ENCODE results near the gene NNAT. TPM values are rescaled to one million over a fixed set of nuclear protein-coding genes. Genes with fewer than 3 reads are reported as not detected.
A peak's percentile ranks its signal among the peaks of the same experiment; 100 is the strongest.

The NNAT gene
- total RNA-seq, 5 donors from 2014 or later (not counting 1 experiment from before 2014, with no cell fraction given) = 0.20 TPM; not detected in 4

GRCh38 chr20:37529968-37530600 lies 9.0 kb downstream of the NNAT start:
- Histone ChIP-seq H3K27ac (ENCODE audit: low read length) (no peak overlapping the region), H3K36me3 (ENCODE audit: control insufficient read depth in 2 of 2, extremely low read depth in 1 of 2, insufficient read depth in 1 of 2, low read length in 1 of 2) (no peaks in the 10 kb centered on the region), H3K27me3 (replicated peaks in 1 of 2; ENCODE audit: control insufficient read depth in 2 of 2, extremely low read depth in 1 of 2, insufficient read depth in 2 of 2, low read length in 1 of 2) (no peaks in the 10 kb centered on the region), H3K4me3 (ENCODE audit: control insufficient read depth in 1 of 2, extremely low read depth in 1 of 2, low read length in 1 of 2) (no peak overlapping the region), H3K9me3 (no peaks in the 10 kb centered on the region), H3K4me1 (ENCODE audit: control insufficient read depth in 1 of 2, extremely low read depth in 1 of 2, insufficient read depth in 2 of 2, low read length in 2 of 2) (peaks cover 21 to 33% of the 10 kb centered on the region in 2 experiments)
- ChIA-PET POLR2A (no interaction called here), CTCF (interaction anchor here in 1 of 2 donors (0.6 to 1.2 kb wide), 3 partner anchors 266 to 333 kb away, joined by 3 to 5 read pairs (median 4); no protein-coding TSS in a partner anchor)
- no peak for ATAC-seq (replicated peaks in 1 of 4)
- Mint-ChIP-seq H3K27ac (no peak overlapping the region), H3K27me3 (no peaks in the 10 kb centered on the region), H3K36me3 (no peaks in the 10 kb centered on the region), H3K9me3 (no peaks in the 10 kb centered on the region), H3K4me1 (peaks cover 31 to 37% (median 34%) of the 10 kb centered on the region in 3 donors), H3K4me3 (no peak overlapping the region)
- DNase-seq = no peak
- 69% methylated on average over 3 of the region's 10 CpGs for WGBS (ENCODE audit: insufficient coverage)

DNA sequence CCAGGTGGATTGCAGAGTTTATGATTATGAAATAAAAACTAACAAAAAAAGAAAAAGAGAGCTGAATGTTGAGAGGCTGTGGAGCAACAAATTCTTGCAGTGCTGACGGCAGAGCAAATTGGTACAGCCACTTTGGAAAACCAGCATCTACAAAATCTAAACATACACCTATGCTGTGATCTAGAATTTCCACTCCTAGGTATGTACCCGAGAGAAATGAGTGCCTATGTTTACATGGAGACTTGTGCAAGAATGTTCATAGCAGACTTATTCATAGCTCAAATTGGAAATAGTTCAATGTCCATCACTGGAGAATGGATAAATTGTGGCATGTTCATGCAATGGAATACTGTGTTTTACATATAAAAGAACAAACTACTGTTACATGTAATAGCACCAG lies 9.6 kb downstream of the NNAT start:
- H3K9me3 ChIP-seq = no peaks in the 10 kb centered on the region
- H3K4me3 ChIP-seq (ENCODE audit: control insufficient read depth in 1 of 2, extremely low read depth in 1 of 2, low read length in 1 of 2) = no peak overlapping the region
- Mint-ChIP-seq H3K27me3 (no peaks in the 10 kb centered on the region), H3K27ac (no peak overlapping the region), H3K4me1 (peaks cover 25 to 31% (median 28%) of the 10 kb centered on the region in 3 donors), H3K36me3 (no peaks in the 10 kb centered on the region), H3K9me3 (no peaks in the 10 kb centered on the region), H3K4me3 (no peak overlapping the region)
- H3K4me1 ChIP-seq (ENCODE audit: control insufficient read depth in 1 of 2, extremely low read depth in 1 of 2, insufficient read depth in 2 of 2, low read length in 2 of 2) = peaks cover 15 to 27% of the 10 kb centered on the region in 2 experiments
- no CpG with 5 or more reads among the region's 2 CpGs for WGBS (ENCODE audit: insufficient coverage)
- H3K27me3 ChIP-seq (replicated peaks in 1 of 2; ENCODE audit: control insufficient read depth in 2 of 2, extremely low read depth in 1 of 2, insufficient read depth in 2 of 2, low read length in 1 of 2) = no peaks in the 10 kb centered on the region
- no peak overlapping the region for H3K27ac ChIP-seq (ENCODE audit: low read length)
- ATAC-seq (replicated peaks in 1 of 4) = no peak
- CTCF ChIA-PET = interaction anchor here in 1 of 2 donors (0.7 to 1.2 kb wide), 3 partner anchors 10 to 333 kb away, joined by 3 to 5 read pairs (median 4); no protein-coding TSS in a partner anchor
- POLR2A ChIA-PET = no interaction called here
- no peaks in the 10 kb centered on the region for H3K36me3 ChIP-seq (ENCODE audit: control insufficient read depth in 2 of 2, extremely low read depth in 1 of 2, insufficient read depth in 1 of 2, low read length in 1 of 2)
- no peak for DNase-seq

DNA sequence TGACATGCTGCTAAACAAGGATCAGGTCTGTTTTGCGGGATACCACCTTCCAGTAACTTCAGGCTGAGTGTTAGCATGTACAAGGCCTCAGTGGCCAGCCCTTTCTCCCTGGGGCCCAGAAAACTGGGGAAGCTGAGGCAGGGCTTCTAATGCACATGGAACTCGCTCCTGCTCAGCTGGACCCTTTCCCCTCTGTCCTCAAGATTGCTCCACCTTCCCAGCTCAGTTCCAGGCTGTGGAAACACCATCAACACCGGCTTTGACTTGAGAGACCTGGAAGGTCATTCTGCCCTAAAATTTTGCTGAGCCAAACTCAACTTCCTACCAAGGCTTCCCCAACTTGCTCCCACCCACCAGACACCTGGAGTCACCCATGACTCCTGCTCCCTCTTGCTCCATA lies 10.8 kb downstream of the NNAT start:
- H3K27ac Mint-ChIP-seq = no peak overlapping the region
- WGBS (ENCODE audit: insufficient coverage) = 72% methylated on average over 3 of the region's 3 CpGs
- no peaks in the 10 kb centered on the region for H3K9me3 ChIP-seq
- H3K4me3 ChIP-seq (ENCODE audit: control insufficient read depth in 1 of 2, extremely low read depth in 1 of 2, low read length in 1 of 2) = no peak overlapping the region
- H3K4me1 ChIP-seq (ENCODE audit: control insufficient read depth in 1 of 2, extremely low read depth in 1 of 2, insufficient read depth in 2 of 2, low read length in 2 of 2) = peaks cover 4 to 15% of the 10 kb centered on the region in 2 experiments
- POLR2A ChIA-PET = interaction anchor here in 1 of 2 donors (0.7 kb wide), 1 partner anchor 152 kb away, joined by 3 read pairs; no protein-coding TSS in a partner anchor
- CTCF ChIA-PET = interaction anchor here (0.9 to 1.4 kb wide), 2 partner anchors 336 kb away, joined by 3 to 7 read pairs; no protein-coding TSS in a partner anchor
- H3K27me3 Mint-ChIP-seq = peaks cover 2 to 4% of the 10 kb centered on the region in 2 donors
- no peaks in the 10 kb centered on the region for H3K36me3 ChIP-seq (ENCODE audit: control insufficient read depth in 2 of 2, extremely low read depth in 1 of 2, insufficient read depth in 1 of 2, low read length in 1 of 2)
- no peaks in the 10 kb centered on the region for H3K36me3 Mint-ChIP-seq
- DNase-seq (no peak), ATAC-seq (replicated peaks in 1 of 4) (no peak)
- no peaks in the 10 kb centered on the region for H3K27me3 ChIP-seq (replicated peaks in 1 of 2; ENCODE audit: control insufficient read depth in 2 of 2, extremely low read depth in 1 of 2, insufficient read depth in 2 of 2, low read length in 1 of 2)
- H3K4me3 Mint-ChIP-seq = no peak overlapping the region
- H3K4me1 Mint-ChIP-seq = peaks cover 14 to 19% (median 16%) of the 10 kb centered on the region in 3 donors
- H3K27ac ChIP-seq (ENCODE audit: low read length) = no peak overlapping the region
- no peaks in the 10 kb centered on the region for H3K9me3 Mint-ChIP-seq

GRCh38 chr20:37533154-37533715 lies 12.2 kb downstream of the NNAT start:
- CTCF ChIA-PET = interaction anchor here (0.6 to 2.3 kb wide), 15 partner anchors 16 to 1331 kb away, joined by 3 to 11 read pairs (median 4); partner anchors contain the start of genes MROH8 (in 1 of the 2) and RPN2 (in 1 of the 2)
- no peaks in the 10 kb centered on the region for H3K36me3 Mint-ChIP-seq

GRCh38 chr20:37534401-37535157 lies 13.5 kb downstream of the NNAT start:
- Mint-ChIP-seq H3K27me3 (peaks cover 4 to 10% of the 10 kb centered on the region in 2 donors), H3K27ac (no peak overlapping the region), H3K9me3 (no peaks in the 10 kb centered on the region), H3K4me1 (peaks cover 0 to 3% (median 2%) of the 10 kb centered on the region in 3 donors), H3K4me3 (no peak overlapping the region), H3K36me3 (no peaks in the 10 kb centered on the region)
- H3K4me1 ChIP-seq (ENCODE audit: control insufficient read depth in 1 of 2, extremely low read depth in 1 of 2, insufficient read depth in 2 of 2, low read length in 2 of 2) = peaks cover 0 to 3% of the 10 kb centered on the region in 2 experiments
- peak; percentile 82 to 92 (median 85) for ATAC-seq (replicated peaks in 1 of 4)
- no peaks in the 10 kb centered on the region for H3K9me3 ChIP-seq
- WGBS (ENCODE audit: insufficient coverage) = 50% methylated on average over 2 of the region's 6 CpGs
- H3K36me3 ChIP-seq (ENCODE audit: control insufficient read depth in 2 of 2, extremely low read depth in 1 of 2, insufficient read depth in 1 of 2, low read length in 1 of 2) = no peaks in the 10 kb centered on the region
- H3K4me3 ChIP-seq (ENCODE audit: control insufficient read depth in 1 of 2, extremely low read depth in 1 of 2, low read length in 1 of 2) = no peak overlapping the region
- H3K27me3 ChIP-seq (replicated peaks in 1 of 2; ENCODE audit: control insufficient read depth in 2 of 2, extremely low read depth in 1 of 2, insufficient read depth in 2 of 2, low read length in 1 of 2) = no peaks in the 10 kb centered on the region
- DNase-seq = peak in 20 of 35 experiments; percentile 13 to 84 (median 33)
- ChIA-PET CTCF (interaction anchor here (0.5 to 2.3 kb wide), 18 partner anchors 9 to 928 kb away, joined by 3 to 11 read pairs (median 4); partner anchors contain the start of genes MROH8 (in 1 of the 2), RAB5IF (in 1 of the 2) and RPN2 (in 1 of the 2)), POLR2A (no interaction called here)
- no peak overlapping the region for H3K27ac ChIP-seq (ENCODE audit: low read length)

More at GRCh38 chr20:37533154-37533715, 12.2 kb downstream of the NNAT start:
- POLR2A ChIA-PET = interaction anchor here in 1 of 2 donors (0.6 kb wide), 2 partner anchors 16 to 911 kb away, joined by 4 to 5 read pairs; no protein-coding TSS in a partner anchor
- Histone ChIP-seq H3K4me3 (ENCODE audit: control insufficient read depth in 1 of 2, extremely low read depth in 1 of 2, low read length in 1 of 2) (no peak overlapping the region), H3K27ac (ENCODE audit: low read length) (no peak overlapping the region), H3K9me3 (no peaks in the 10 kb centered on the region), H3K4me1 (ENCODE audit: control insufficient read depth in 1 of 2, extremely low read depth in 1 of 2, insufficient read depth in 2 of 2, low read length in 2 of 2) (peaks cover 3 to 10% of the 10 kb centered on the region in 2 experiments), H3K36me3 (ENCODE audit: control insufficient read depth in 2 of 2, extremely low read depth in 1 of 2, insufficient read depth in 1 of 2, low read length in 1 of 2) (no peaks in the 10 kb centered on the region), H3K27me3 (replicated peaks in 1 of 2; ENCODE audit: control insufficient read depth in 2 of 2, extremely low read depth in 1 of 2, insufficient read depth in 2 of 2, low read length in 1 of 2) (no peaks in the 10 kb centered on the region)
- no peak for ATAC-seq (replicated peaks in 1 of 4)
- Mint-ChIP-seq H3K9me3 (no peaks in the 10 kb centered on the region), H3K4me3 (no peak overlapping the region), H3K27me3 (peaks cover 4 to 7% of the 10 kb centered on the region in 2 donors), H3K4me1 (peaks cover 9 to 13% (median 9%) of the 10 kb centered on the region in 3 donors), H3K27ac (no peak overlapping the region)
- DNase-seq = no peak
- 75% methylated on average over 2 of the region's 2 CpGs for WGBS (ENCODE audit: insufficient coverage)
